OCI-LY3 (cell line): ENCODE data around the gene CDX1.

ENCODE experiments used
- CTCF ChIP-seq: fragments of 200-600, 300-600 bp; sonication (generic); IDR thresholded peaks from 2 replicates; pipeline ENCODE4 v1.5.1; 2014; ENCODE audit warnings: antibody characterized with exemption, low read length, low read depth
- EZH2phosphoT487 ChIP-seq: fragments of 200-600 bp; shearing (Covaris generic); IDR thresholded peaks from 2 replicates; pipeline ENCODE4 v1.6.1; 2018; ENCODE audit warnings: antibody characterized with exemption, mixed run types, low read depth

DNA sequence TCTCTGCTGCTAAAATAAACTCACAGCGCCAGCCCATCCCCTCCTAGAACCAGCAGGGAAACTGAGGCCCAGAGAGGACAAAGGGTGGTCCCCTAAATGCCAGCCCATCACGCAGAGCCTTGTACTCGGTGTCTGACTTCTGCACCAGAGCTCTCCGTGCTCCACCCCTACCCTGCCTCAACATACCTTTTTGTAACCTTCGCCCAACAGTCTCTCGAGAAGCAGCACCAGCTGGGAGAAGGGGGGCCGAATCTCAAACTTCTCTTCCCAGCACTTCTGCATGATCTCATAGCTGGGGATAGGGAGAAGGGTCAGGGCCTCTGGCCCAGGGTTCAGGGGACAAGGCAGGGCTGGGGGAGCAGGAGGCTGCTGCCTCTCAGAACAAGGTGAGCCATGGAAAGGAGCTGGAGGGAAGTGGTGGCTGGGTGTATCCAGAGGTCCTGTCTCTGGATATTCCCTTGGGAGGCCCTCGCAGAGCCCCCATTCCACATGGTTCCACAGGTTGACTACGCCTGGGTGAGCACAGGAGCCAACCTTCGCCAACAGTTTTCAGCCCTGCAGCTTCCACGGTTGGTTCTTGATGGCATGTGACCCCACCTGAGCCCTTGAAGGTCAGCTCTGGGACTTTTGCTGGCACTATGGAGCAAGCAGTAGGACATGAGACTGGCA lies 47.9 kb upstream of the CDX1 start:
- TF ChIP-seq CTCF (no peak), EZH2phosphoT487 (no peak)
